WERI-Rb-1 (cell line): ENCODE results near the gene NXN.

Experiments used
- DNase-seq: peaks from one replicate; pipeline ENCODE4 v3.0.0-alpha.2; 2020
- H3K27ac ChIP-seq: fragments of 250-450 bp; sonication (Bioruptor Pico); 2 replicates; pipeline ENCODE4 v1.5.1; 2020; ENCODE audit warnings: mild to moderate bottlenecking, moderate library complexity
- H3K27me3 ChIP-seq: fragments of 250-450 bp; sonication (Bioruptor Pico); 2 replicates; pipeline ENCODE4 v1.5.1; 2021; ENCODE audit warnings: mild to moderate bottlenecking, low read depth, moderate library complexity; ENCODE audit not compliant: insufficient read depth, severe bottlenecking
- H3K36me3 ChIP-seq: fragments of 250-450 bp; sonication (Bioruptor Pico); 2 replicates; pipeline ENCODE4 v1.5.1; 2020; ENCODE audit warnings: mild to moderate bottlenecking, moderate library complexity
- H3K4me3 ChIP-seq: 2 replicates; pipeline ENCODE4 v1.5.1; 2011; ENCODE audit warnings: low read depth, mild to moderate bottlenecking, control low read depth, low read length
- H3K9me3 ChIP-seq: fragments of 250-450 bp; sonication (Bioruptor Pico); 2 replicates; pipeline ENCODE4 v1.5.1; 2021; ENCODE audit warnings: mild to moderate bottlenecking, moderate library complexity; ENCODE audit not compliant: severe bottlenecking
- CTCF ChIP-seq: IDR thresholded peaks from 2 replicates; pipeline ENCODE4 v1.5.1; 2011; ENCODE audit warnings: low read depth, mild to moderate bottlenecking, control low read depth, inconsistent platforms, low read length

Gene NXN

GRCh38 chr17:921161-921560 is 58.4 kb downstream of the NXN start:
- H3K27ac ChIP-seq, result no peak overlapping the region
- H3K36me3 ChIP-seq, result peaks cover 3% of the 10 kb centered on the region; the same call in 1 of the 2 replicates
- TF ChIP-seq CTCF, result no peak
- H3K27me3 ChIP-seq, result no peaks in the 10 kb centered on the region
- DNase-seq, result no peak
- H3K4me3 ChIP-seq, result no peak overlapping the region
- H3K9me3 ChIP-seq, result no peaks in the 10 kb centered on the region

GRCh38 chr17:920190-920589 is 59.4 kb downstream of the NXN start:
- DNase-seq, result no peak
- no peaks in the 10 kb centered on the region for H3K9me3 ChIP-seq
- no peak overlapping the region for H3K4me3 ChIP-seq
- H3K27me3 ChIP-seq, result no peaks in the 10 kb centered on the region
- H3K36me3 ChIP-seq, result peaks cover 6% of the 10 kb centered on the region; the same call in 1 of the 2 replicates
- H3K27ac ChIP-seq, result no peak overlapping the region
- TF ChIP-seq CTCF, result no peak

- H3K27me3 ChIP-seq, result no peaks in the 10 kb centered on the region
- TF ChIP-seq CTCF, result no peak
- no peak overlapping the region for H3K27ac ChIP-seq
- H3K4me3 ChIP-seq, result no peak overlapping the region
- H3K36me3 ChIP-seq, result peaks cover 10% of the 10 kb centered on the region
- DNase-seq, result no peak
- no peaks in the 10 kb centered on the region for H3K9me3 ChIP-seq
These were observed 61.4 kb downstream of the NXN start for GRCh38 chr17:917941-918740.

GRCh38 chr17:917391-917811 is 62.2 kb downstream of the NXN start:
- H3K9me3 ChIP-seq, result no peaks in the 10 kb centered on the region
- H3K4me3 ChIP-seq, result no peak overlapping the region
- DNase-seq, result no peak
- no peaks in the 10 kb centered on the region for H3K27me3 ChIP-seq
- TF ChIP-seq CTCF, result no peak
- H3K27ac ChIP-seq, result no peak overlapping the region
- peaks cover 10% of the 10 kb centered on the region for H3K36me3 ChIP-seq

GRCh38 chr17:916315-916714 is 63.3 kb downstream of the NXN start:
- H3K27ac ChIP-seq, result no peak overlapping the region
- H3K9me3 ChIP-seq, result no peaks in the 10 kb centered on the region
- DNase-seq, result no peak

More at GRCh38 chr17:916315-916714, 63.3 kb downstream of the NXN start:
- no peaks in the 10 kb centered on the region for H3K27me3 ChIP-seq
- H3K4me3 ChIP-seq, result no peak overlapping the region
- TF ChIP-seq CTCF, result no peak
- H3K36me3 ChIP-seq, result peaks cover 8% of the 10 kb centered on the region
